Measurements from ENCODE around the gene UCK2.

Gene UCK2

GRCh38 chr1:165816157-165816556, 11.3 kb upstream of the UCK2 start:
- ATAC-seq, result no peak
- TF ChIP-seq ZFP3 (CRISPR knock-in tag; IDR thresholded peaks at IDR 0.05) (no peak), ESRRG (CRISPR knock-in tag; IDR thresholded peaks at IDR 0.05) (no peak), CSDC2 (CRISPR knock-in tag; IDR thresholded peaks at IDR 0.05) (no peak), OSR1 (CRISPR knock-in tag; IDR thresholded peaks at IDR 0.05) (no peak), ZNF70 (CRISPR knock-in tag; IDR thresholded peaks at IDR 0.05) (no peak), ZNF565 (CRISPR knock-in tag; conservative IDR thresholded peaks at IDR 0.05; ENCODE audit: low read depth) (no peak), RARB (CRISPR knock-in tag; IDR thresholded peaks at IDR 0.05) (no peak), ARNTL (CRISPR knock-in tag; IDR thresholded peaks at IDR 0.05; ENCODE audit: borderline replicate concordance, low read depth) (no peak)

DNA sequence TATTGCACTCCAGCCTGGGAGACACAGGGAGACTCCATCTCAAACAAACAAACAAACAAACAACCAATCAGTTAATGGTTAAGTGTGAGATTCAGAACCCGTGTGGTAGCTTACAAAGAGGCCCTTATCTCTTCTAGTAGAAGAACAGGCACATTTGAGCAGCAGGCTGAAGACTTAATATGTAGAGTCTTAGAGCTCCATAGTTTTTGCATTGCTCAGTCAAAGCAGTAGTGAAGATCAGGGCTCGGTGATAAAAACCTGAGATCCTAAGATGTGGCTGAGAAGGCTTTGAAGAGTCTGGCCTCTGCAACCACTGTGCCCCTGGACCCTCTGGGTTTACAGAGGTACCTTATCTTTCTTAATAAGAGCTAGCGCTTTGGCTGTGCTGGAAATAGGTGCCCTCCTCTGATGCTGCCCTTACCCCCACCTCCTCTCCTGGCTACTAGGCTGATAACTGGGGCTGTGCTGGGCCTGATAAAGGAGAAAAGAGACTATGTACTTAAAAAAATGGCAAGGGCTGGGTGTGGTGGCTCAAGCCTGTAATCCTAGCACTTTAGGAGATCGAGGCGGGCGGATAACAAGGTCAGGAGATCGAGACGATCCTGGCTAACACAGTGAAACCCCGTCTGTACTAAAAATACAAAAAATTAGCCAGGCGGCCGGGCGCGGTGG, 10.5 kb upstream of the UCK2 start:
- no peak for ATAC-seq
- TF ChIP-seq ESRRG (CRISPR knock-in tag; IDR thresholded peaks at IDR 0.05), result no peak
- no peak for TF ChIP-seq ZNF70 (CRISPR knock-in tag; IDR thresholded peaks at IDR 0.05)
- no peak for TF ChIP-seq ZFP30 (CRISPR knock-in tag; IDR thresholded peaks at IDR 0.05)
- no peak for TF ChIP-seq CSDC2 (CRISPR knock-in tag; IDR thresholded peaks at IDR 0.05)
- no peak for TF ChIP-seq PATZ1 (CRISPR knock-in tag; IDR thresholded peaks at IDR 0.05; ENCODE audit: borderline replicate concordance)
- TF ChIP-seq, protein P1, sequence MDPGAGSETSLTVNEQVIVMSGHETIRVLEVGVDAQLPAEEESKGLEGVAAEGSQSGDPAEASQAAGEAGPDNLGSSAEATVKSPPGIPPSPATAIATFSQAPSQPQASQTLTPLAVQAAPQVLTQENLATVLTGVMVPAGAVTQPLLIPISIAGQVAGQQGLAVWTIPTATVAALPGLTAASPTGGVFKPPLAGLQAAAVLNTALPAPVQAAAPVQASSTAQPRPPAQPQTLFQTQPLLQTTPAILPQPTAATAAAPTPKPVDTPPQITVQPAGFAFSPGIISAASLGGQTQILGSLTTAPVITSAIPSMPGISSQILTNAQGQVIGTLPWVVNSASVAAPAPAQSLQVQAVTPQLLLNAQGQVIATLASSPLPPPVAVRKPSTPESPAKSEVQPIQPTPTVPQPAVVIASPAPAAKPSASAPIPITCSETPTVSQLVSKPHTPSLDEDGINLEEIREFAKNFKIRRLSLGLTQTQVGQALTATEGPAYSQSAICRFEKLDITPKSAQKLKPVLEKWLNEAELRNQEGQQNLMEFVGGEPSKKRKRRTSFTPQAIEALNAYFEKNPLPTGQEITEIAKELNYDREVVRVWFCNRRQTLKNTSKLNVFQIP (CRISPR knock-in tag; IDR thresholded peaks at IDR 0.05; ENCODE audit: borderline replicate concordance, low read depth), result no peak
- TF ChIP-seq TCF4 (CRISPR knock-in tag; IDR thresholded peaks at IDR 0.05; ENCODE audit: borderline replicate concordance), result no peak

GRCh38 chr1:165823552-165824268, 3.7 kb upstream of the UCK2 start:
- no peak for TF ChIP-seq RARB (CRISPR knock-in tag; IDR thresholded peaks at IDR 0.05)
- no peak for TF ChIP-seq TCF4 (CRISPR knock-in tag; IDR thresholded peaks at IDR 0.05; ENCODE audit: borderline replicate concordance)
- no peak for TF ChIP-seq SNAI2 (CRISPR knock-in tag; IDR thresholded peaks at IDR 0.05)
- no peak for TF ChIP-seq ESRRG (CRISPR knock-in tag; IDR thresholded peaks at IDR 0.05)
- no peak for TF ChIP-seq CSDC2 (CRISPR knock-in tag; IDR thresholded peaks at IDR 0.05)
- TF ChIP-seq ZC3H10 (CRISPR knock-in tag; IDR thresholded peaks at IDR 0.05), result no peak
- TF ChIP-seq ARNTL (CRISPR knock-in tag; IDR thresholded peaks at IDR 0.05; ENCODE audit: borderline replicate concordance, low read depth), result no peak
- TF ChIP-seq, protein P2, sequence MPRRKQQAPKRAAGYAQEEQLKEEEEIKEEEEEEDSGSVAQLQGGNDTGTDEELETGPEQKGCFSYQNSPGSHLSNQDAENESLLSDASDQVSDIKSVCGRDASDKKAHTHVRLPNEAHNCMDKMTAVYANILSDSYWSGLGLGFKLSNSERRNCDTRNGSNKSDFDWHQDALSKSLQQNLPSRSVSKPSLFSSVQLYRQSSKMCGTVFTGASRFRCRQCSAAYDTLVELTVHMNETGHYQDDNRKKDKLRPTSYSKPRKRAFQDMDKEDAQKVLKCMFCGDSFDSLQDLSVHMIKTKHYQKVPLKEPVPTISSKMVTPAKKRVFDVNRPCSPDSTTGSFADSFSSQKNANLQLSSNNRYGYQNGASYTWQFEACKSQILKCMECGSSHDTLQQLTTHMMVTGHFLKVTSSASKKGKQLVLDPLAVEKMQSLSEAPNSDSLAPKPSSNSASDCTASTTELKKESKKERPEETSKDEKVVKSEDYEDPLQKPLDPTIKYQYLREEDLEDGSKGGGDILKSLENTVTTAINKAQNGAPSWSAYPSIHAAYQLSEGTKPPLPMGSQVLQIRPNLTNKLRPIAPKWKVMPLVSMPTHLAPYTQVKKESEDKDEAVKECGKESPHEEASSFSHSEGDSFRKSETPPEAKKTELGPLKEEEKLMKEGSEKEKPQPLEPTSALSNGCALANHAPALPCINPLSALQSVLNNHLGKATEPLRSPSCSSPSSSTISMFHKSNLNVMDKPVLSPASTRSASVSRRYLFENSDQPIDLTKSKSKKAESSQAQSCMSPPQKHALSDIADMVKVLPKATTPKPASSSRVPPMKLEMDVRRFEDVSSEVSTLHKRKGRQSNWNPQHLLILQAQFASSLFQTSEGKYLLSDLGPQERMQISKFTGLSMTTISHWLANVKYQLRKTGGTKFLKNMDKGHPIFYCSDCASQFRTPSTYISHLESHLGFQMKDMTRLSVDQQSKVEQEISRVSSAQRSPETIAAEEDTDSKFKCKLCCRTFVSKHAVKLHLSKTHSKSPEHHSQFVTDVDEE (CRISPR knock-in tag; IDR thresholded peaks at IDR 0.05), result no peak
- TF ChIP-seq ZNF70 (CRISPR knock-in tag; IDR thresholded peaks at IDR 0.05), result no peak
- no peak for TF ChIP-seq TOX (CRISPR knock-in tag; IDR thresholded peaks at IDR 0.05; ENCODE audit: borderline replicate concordance)
- no peak for ATAC-seq

DNA sequence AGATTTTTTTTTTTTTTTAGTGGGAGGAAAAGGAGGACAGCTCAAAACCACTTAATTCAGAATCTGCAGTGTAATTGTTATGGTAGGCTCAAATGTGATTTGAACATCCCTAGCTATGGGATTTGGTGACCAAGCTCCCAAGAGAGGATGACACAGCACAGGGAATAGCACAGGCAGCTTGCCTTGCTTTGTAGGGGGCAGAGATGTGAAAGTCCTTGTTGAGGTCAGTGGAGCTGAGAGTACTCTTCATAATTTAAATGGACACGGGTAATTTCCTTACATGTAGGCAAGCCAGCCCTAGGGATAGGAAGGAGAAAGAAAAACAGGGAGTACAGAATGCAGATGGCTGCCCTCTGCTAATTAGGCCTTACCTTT, 3.2 kb upstream of the UCK2 start:
- no peak for ATAC-seq
- TF ChIP-seq, protein P1 (CRISPR knock-in tag; IDR thresholded peaks at IDR 0.05; ENCODE audit: borderline replicate concordance, low read depth), result no peak
- TF ChIP-seq BACH2 (CRISPR knock-in tag; IDR thresholded peaks at IDR 0.05; ENCODE audit: borderline replicate concordance) (no peak), ISL1 (CRISPR knock-in tag; IDR thresholded peaks at IDR 0.05) (no peak)
